ENCODE data around the gene EFCC1.

DNA sequence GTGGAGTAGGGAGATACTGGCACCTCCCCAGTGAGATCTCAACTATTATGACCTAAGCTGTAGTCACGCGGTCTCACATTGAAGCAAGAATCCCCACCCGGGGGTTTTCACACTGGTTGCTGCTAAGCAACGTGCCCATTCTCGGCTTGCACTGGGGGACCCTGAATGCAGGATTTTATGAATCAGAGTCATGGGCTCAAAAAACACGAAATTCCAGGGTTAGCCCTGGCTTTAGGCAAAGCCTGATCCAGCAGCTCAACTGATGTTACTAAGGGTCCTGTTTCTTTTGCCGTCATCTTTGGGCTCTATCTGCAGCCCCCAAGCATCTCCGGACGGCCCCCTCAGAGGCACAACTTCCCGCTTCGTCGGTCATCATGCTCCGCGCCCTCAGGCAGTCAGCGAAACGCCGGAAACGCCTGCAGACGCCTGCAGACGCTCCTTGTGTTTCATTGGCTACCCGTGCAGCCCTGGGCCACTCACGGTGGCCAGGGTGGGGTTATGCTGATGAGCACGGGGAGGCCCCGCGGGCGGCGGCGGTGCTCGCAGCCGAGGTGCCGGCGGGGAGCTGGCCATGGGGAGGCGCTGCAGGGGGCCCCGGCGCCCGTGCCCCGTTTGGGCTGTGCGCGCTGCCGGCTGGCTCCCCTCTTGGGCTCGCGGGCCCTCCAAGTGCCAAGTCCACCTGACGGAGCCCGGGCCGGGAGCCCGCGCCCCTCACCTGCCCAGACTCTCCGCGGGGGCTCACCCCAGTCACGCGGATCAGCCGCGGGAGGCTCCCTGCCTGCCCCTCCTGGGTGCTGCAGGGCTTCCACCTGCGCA is 25.8 kb downstream of the EFCC1 start:
- TF ChIP-seq, protein P1, sequence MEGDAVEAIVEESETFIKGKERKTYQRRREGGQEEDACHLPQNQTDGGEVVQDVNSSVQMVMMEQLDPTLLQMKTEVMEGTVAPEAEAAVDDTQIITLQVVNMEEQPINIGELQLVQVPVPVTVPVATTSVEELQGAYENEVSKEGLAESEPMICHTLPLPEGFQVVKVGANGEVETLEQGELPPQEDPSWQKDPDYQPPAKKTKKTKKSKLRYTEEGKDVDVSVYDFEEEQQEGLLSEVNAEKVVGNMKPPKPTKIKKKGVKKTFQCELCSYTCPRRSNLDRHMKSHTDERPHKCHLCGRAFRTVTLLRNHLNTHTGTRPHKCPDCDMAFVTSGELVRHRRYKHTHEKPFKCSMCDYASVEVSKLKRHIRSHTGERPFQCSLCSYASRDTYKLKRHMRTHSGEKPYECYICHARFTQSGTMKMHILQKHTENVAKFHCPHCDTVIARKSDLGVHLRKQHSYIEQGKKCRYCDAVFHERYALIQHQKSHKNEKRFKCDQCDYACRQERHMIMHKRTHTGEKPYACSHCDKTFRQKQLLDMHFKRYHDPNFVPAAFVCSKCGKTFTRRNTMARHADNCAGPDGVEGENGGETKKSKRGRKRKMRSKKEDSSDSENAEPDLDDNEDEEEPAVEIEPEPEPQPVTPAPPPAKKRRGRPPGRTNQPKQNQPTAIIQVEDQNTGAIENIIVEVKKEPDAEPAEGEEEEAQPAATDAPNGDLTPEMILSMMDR (conservative IDR thresholded peaks at IDR 0.05): peak; percentile 66
- TF ChIP-seq EZH2 (IDR thresholded peaks at IDR 0.05; ENCODE audit: low read depth): no peak

All from PC-9 (cell line).